Measurements from ENCODE around the gene ASTN2.

The ASTN2 gene

GRCh38 chr9:116390303-116391228 lies 1024.3 kb downstream of the ASTN2 start:
- in situ Hi-C loops (cut with MboI; ENCODE audit: low pct_unique_long_range_greater_than_20kb, low sequenced_read_pairs, unreplicated experiment), result no loop called here
- no peak for TF ChIP-seq CTCF (IDR thresholded peaks at IDR 0.05; ENCODE audit: extremely low read depth, insufficient read depth, missing control alignments)
- no peak for DNase-seq (ENCODE audit: low spot score)

DNA sequence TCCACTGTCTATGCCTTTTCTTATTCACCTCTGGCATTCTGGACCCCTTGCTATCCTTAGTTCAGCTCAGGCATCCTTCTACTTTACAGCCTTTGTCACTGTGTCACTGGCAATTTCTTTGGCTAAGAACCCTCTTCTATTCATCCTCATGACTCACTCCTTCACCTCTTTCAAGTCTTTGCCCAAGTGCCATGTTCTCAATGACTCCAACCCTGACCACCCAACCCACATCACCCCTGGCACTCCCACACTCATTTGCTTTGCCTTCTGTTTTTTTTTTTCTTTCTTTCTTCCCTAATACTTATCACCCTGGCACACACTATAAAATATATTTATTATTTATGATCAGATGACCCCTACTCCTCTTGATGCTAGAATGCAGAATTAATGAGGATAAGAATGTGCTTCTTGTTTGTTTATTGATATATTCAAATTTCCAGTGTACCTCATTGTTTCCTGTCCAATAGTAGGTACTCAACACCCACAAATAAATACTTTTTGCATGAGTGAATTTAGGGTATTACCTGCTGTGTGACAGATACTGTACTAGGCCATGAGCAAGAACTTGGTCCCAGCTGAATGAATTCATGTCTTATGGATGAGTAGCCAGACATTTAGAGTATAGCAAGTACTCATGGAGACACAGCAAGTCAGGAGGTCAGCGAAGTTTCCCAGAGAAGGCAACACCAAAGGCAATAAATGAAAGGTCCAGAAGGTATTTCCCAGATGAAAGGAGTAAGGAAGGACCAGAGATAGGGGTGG lies 1025.1 kb downstream of the ASTN2 start:
- in situ Hi-C loops (cut with MboI; ENCODE audit: low pct_unique_long_range_greater_than_20kb, low sequenced_read_pairs, unreplicated experiment), result no loop called here
- no peak for TF ChIP-seq CTCF (IDR thresholded peaks at IDR 0.05; ENCODE audit: extremely low read depth, insufficient read depth, missing control alignments)

GRCh38 chr9:116387934-116388698 lies 1026.7 kb downstream of the ASTN2 start:
- no peak for DNase-seq (ENCODE audit: low spot score)
- no peak for TF ChIP-seq CTCF (IDR thresholded peaks at IDR 0.05; ENCODE audit: extremely low read depth, insufficient read depth, missing control alignments)
- in situ Hi-C loops (cut with MboI; ENCODE audit: low pct_unique_long_range_greater_than_20kb, low sequenced_read_pairs, unreplicated experiment), result no loop called here

More for the DNA sequence above, 1025.1 kb downstream of the ASTN2 start:
- no peak for DNase-seq (ENCODE audit: low spot score)

DNA sequence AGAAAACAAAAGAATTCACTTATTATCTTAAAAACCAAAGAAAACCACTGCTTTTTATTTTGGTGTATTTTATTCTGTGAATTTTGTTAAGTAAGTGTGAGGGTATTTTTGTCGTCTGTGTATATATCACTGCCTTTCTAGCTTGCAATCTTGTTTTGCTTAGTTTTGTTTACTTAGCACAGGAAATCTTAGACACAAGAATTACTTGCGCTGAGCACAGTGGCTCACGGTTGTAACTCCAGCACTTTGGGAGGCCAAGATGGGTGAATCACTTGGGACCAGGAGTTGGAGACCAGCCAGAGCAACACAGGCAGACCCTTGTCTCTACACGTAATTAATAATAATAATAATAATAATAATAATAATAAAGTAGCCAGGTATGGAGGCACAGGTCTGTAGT lies 1030.9 kb downstream of the ASTN2 start:
- no peak for DNase-seq (ENCODE audit: low spot score)
- TF ChIP-seq CTCF (IDR thresholded peaks at IDR 0.05; ENCODE audit: extremely low read depth, insufficient read depth, missing control alignments), result no peak
- in situ Hi-C loops (cut with MboI; ENCODE audit: low pct_unique_long_range_greater_than_20kb, low sequenced_read_pairs, unreplicated experiment), result no loop called here

DNA sequence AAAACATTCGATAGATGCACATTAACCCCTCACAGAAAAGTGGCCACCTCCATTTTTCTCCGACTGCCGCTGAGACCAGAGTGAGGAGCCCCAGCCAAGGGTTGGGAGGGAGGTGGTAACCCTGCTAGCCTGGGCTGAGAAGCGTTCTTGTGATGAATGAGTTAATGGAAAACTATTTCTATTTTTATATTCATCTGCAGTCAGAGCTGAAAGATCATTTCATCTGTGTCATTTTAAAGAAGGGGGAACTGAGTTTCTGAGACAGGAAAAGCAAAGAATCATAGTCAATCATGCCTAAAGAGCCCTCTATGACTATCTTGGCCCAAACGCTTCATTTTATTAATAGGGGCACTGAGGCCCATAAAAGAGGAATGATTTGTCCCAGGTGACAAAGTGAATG lies 1031.7 kb downstream of the ASTN2 start:
- no peak for DNase-seq (ENCODE audit: low spot score)
- TF ChIP-seq CTCF (IDR thresholded peaks at IDR 0.05; ENCODE audit: extremely low read depth, insufficient read depth, missing control alignments), result no peak
- in situ Hi-C loops (cut with MboI; ENCODE audit: low pct_unique_long_range_greater_than_20kb, low sequenced_read_pairs, unreplicated experiment), result no loop called here

DNA sequence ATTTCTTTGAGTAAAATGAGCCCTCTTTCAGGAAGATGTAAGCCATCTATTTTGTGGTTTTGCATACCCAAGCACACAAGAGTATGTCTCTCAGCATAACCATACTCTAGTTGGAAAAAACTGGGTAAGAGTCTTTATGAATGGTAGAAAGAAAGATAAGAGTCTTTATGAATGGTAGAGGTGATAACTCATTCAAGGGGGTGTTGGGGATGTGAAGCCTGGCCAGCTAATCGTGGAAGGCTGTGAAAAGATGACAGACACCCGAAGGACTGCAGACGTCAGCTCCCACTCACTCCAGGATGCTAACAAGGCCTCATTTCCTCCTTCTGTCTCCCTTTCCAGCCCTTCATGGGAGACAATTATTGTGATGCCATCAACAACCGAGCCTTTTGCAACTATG lies 1032.8 kb downstream of the ASTN2 start:
- TF ChIP-seq CTCF (IDR thresholded peaks at IDR 0.05; ENCODE audit: extremely low read depth, insufficient read depth, missing control alignments), result no peak
- in situ Hi-C loops (cut with MboI; ENCODE audit: low pct_unique_long_range_greater_than_20kb, low sequenced_read_pairs, unreplicated experiment), result no loop called here
- DNase-seq (ENCODE audit: low spot score), result no peak

Data from GM13977 (cell line).